DOHH2 (cell line): ENCODE measurements around the gene MEIOB.

ENCODE experiments used
- H3F3A ChIP-seq: fragments of 200-600 bp; sonication (generic), shearing (Covaris generic); 2 replicates; pipeline ENCODE4 v1.6.0; 2016; ENCODE audit warnings: antibody characterized with exemption, mild to moderate bottlenecking; ENCODE audit not compliant: control insufficient read depth, insufficient read depth
- H3K27ac ChIP-seq: fragments of 200-600 bp; sonication (generic); 2 replicates; pipeline ENCODE4 v1.5.1; 2014; ENCODE audit warnings: low read depth, mild to moderate bottlenecking, low read length, moderate library complexity
- H3K27me3 ChIP-seq: fragments of 200-600 bp; sonication (generic); 2 replicates; pipeline ENCODE4 v1.6.1; 2014; ENCODE audit warnings: mild to moderate bottlenecking, low read length, mixed read lengths; ENCODE audit not compliant: control insufficient read depth
- H3K36me3 ChIP-seq: fragments of 200-600 bp; sonication (generic); 2 replicates; pipeline ENCODE4 v1.6.1; 2014; ENCODE audit warnings: mild to moderate bottlenecking, low read length, moderate library complexity, mixed read lengths; ENCODE audit not compliant: control insufficient read depth
- H3K4me1 ChIP-seq: fragments of 200-600 bp; sonication (generic); 2 replicates; pipeline ENCODE4 v1.6.1; 2014; ENCODE audit warnings: mild to moderate bottlenecking, low read length, mixed read lengths; ENCODE audit not compliant: control insufficient read depth
- H3K4me2 ChIP-seq: fragments of 200-600 bp; sonication (generic); 2 replicates; pipeline ENCODE4 v1.6.0; 2014; ENCODE audit warnings: mild to moderate bottlenecking, low read length, moderate library complexity
- H3K4me3 ChIP-seq: fragments of 200-600 bp; sonication (generic); 2 replicates; pipeline ENCODE4 v1.5.1; 2014; ENCODE audit warnings: mild to moderate bottlenecking, low read length, mixed read lengths
- H3K79me2 ChIP-seq: fragments of 200-600 bp; sonication (generic); 2 replicates; pipeline ENCODE4 v1.6.1; 2014; ENCODE audit warnings: mild to moderate bottlenecking, low read length, mixed read lengths; ENCODE audit not compliant: control insufficient read depth
- H3K9me2 ChIP-seq: fragments of 200-600 bp; sonication (generic); replicated peaks from 2 replicates; pipeline ENCODE4 v1.6.1; 2014; ENCODE audit warnings: mild to moderate bottlenecking, low read length, mixed read lengths; ENCODE audit not compliant: control insufficient read depth
- H3K9me3 ChIP-seq: fragments of 200-600 bp; sonication (generic); 2 replicates; pipeline ENCODE4 v1.6.1; 2014; ENCODE audit warnings: antibody characterized with exemption, low read length, mixed read lengths; ENCODE audit not compliant: control insufficient read depth, insufficient read depth
- H4K20me1 ChIP-seq: fragments of 200-600 bp; sonication (generic); 2 replicates; pipeline ENCODE4 v1.6.0; 2014; ENCODE audit warnings: low read depth, mild to moderate bottlenecking, antibody characterized with exemption, low read length, moderate library complexity; ENCODE audit not compliant: control insufficient read depth, insufficient read depth
- CTCF ChIP-seq: fragments of 200-600 bp; sonication (generic); IDR thresholded peaks from one replicate; pipeline ENCODE4 v1.5.1; 2014; ENCODE audit warnings: antibody characterized with exemption, mild to moderate bottlenecking, low read depth, low read length; ENCODE audit not compliant: poor library complexity, severe bottlenecking
- EZH2phosphoT487 ChIP-seq: fragments of 200-600 bp; sonication (generic); IDR thresholded peaks from 2 replicates; pipeline ENCODE4 v1.6.1; 2017; ENCODE audit warnings: borderline replicate concordance, mild to moderate bottlenecking, antibody characterized with exemption, low read length, moderate library complexity, mixed read lengths

Gene MEIOB

GRCh38 chr16:1890024-1890707 lies 18.2 kb upstream of the MEIOB start:
- no peaks in the 10 kb centered on the region for H3K4me1 ChIP-seq
- no peaks in the 10 kb centered on the region for H3K9me2 ChIP-seq
- H4K20me1 ChIP-seq: no peaks in the 10 kb centered on the region

GRCh38 chr16:1887711-1888354 lies 15.9 kb upstream of the MEIOB start:
- Histone ChIP-seq H3K79me2 (no peaks in the 10 kb centered on the region), H3K9me2 (no peaks in the 10 kb centered on the region), H3K27ac (no peak overlapping the region), H3K27me3 (no peaks in the 10 kb centered on the region), H3F3A (no peaks in the 10 kb centered on the region), H3K4me2 (no peak overlapping the region), H3K9me3 (no peaks in the 10 kb centered on the region), H3K36me3 (no peaks in the 10 kb centered on the region), H3K4me1 (no peaks in the 10 kb centered on the region), H4K20me1 (no peaks in the 10 kb centered on the region), H3K4me3 (no peak overlapping the region)
- TF ChIP-seq CTCF (no peak), EZH2phosphoT487 (no peak)

More at GRCh38 chr16:1890024-1890707, 18.2 kb upstream of the MEIOB start:
- H3F3A ChIP-seq: no peaks in the 10 kb centered on the region
- no peak overlapping the region for H3K4me2 ChIP-seq
- H3K36me3 ChIP-seq: no peaks in the 10 kb centered on the region
- H3K4me3 ChIP-seq: no peak overlapping the region
- TF ChIP-seq CTCF (no peak), EZH2phosphoT487 (no peak)
- H3K27me3 ChIP-seq: no peaks in the 10 kb centered on the region
- H3K79me2 ChIP-seq: no peaks in the 10 kb centered on the region
- no peak overlapping the region for H3K27ac ChIP-seq
- H3K9me3 ChIP-seq: no peaks in the 10 kb centered on the region

- H3F3A ChIP-seq: no peaks in the 10 kb centered on the region
- no peak overlapping the region for H3K4me3 ChIP-seq
- no peak for TF ChIP-seq CTCF
- no peak for TF ChIP-seq EZH2phosphoT487
- H3K9me3 ChIP-seq: no peaks in the 10 kb centered on the region
- no peaks in the 10 kb centered on the region for H3K4me1 ChIP-seq
- H3K79me2 ChIP-seq: no peaks in the 10 kb centered on the region
- no peaks in the 10 kb centered on the region for H3K27me3 ChIP-seq
- H3K4me2 ChIP-seq: no peak overlapping the region
- H4K20me1 ChIP-seq: no peaks in the 10 kb centered on the region
- no peaks in the 10 kb centered on the region for H3K9me2 ChIP-seq
- no peak overlapping the region for H3K27ac ChIP-seq
- H3K36me3 ChIP-seq: no peaks in the 10 kb centered on the region
These were observed 12.9 kb upstream of the MEIOB start for GRCh38 chr16:1884889-1885288.
